K562 (cell line): ENCODE results near the gene ACHE. TPM values are rescaled to one million over a fixed set of nuclear protein-coding genes. Genes with fewer than 3 reads are reported as not detected.

ENCODE experiments used
- BRCA1 ChIP-seq, 2 experiments: fragments of 450-650 bp in 1 of 2; sonication (generic) in 1 of 2; formaldehyde crosslinking in 1 of 2; IDR thresholded peaks; 2 replicates each; pipeline versions ENCODE4 v1.5.0 to v1.6.1; 2017 to 2020; ENCODE audit warnings: mild to moderate bottlenecking in 1 of 2, missing genetic modification reagents in 1 of 2
- CBX3 ChIP-seq, 2 experiments: IDR thresholded peaks; 1 replicate in 1 of 2; 2 replicates in 1 of 2; pipeline ENCODE4 v1.6.1; 2012; ENCODE audit warnings: inconsistent platforms in 2 of 2, low read length in 2 of 2, borderline replicate concordance in 1 of 2, control low read depth in 1 of 2
- EHMT2 ChIP-seq: fragments of 450-650 bp; IDR thresholded peaks from 2 replicates; pipeline ENCODE4 v1.6.1; 2018; ENCODE audit warnings: antibody characterized with exemption
- FOSL1 ChIP-seq: fragments of 200-800 bp; sonication (Bioruptor generic); conservative IDR thresholded peaks from 2 replicates; pipeline ENCODE4 v1.6.1; 2016; ENCODE audit warnings: missing genetic modification characterization, missing compliant biosample characterization
- FOXK2 ChIP-seq, 2 experiments: fragments of 450-650 bp; IDR thresholded peaks in 1 of 2; conservative IDR thresholded peaks in 1 of 2; 2 replicates each; pipeline ENCODE4 v1.6.1; 2016; ENCODE audit warnings: low read depth in 2 of 2, mild to moderate bottlenecking in 1 of 2
- HNRNPL ChIP-seq: fragments of 200-400 bp; formaldehyde crosslinking; IDR thresholded peaks from 2 replicates; pipeline ENCODE4 v1.6.1; 2017; ENCODE audit warnings: low read depth, mild to moderate bottlenecking, low read length
- ILF3 ChIP-seq: fragments of 450-650 bp; IDR thresholded peaks from 2 replicates; pipeline ENCODE4 v1.6.1; 2018; ENCODE audit warnings: antibody characterized with exemption, mild to moderate bottlenecking, moderate library complexity, borderline replicate concordance
- MAFG ChIP-seq: fragments of 450-650 bp; conservative IDR thresholded peaks from 2 replicates; pipeline ENCODE4 v1.6.1; 2016; ENCODE audit warnings: missing genetic modification characterization, missing compliant biosample characterization
- MCM7 ChIP-seq, 2 experiments: fragments of 450-650 bp; IDR thresholded peaks; 2 replicates each; pipeline ENCODE4 v1.6.1; 2016 to 2018
- MED1 ChIP-seq: sonication (generic); formaldehyde crosslinking; IDR thresholded peaks from 2 replicates; pipeline ENCODE4 v1.8.1; 2023; ENCODE audit warnings: missing genetic modification reagents, borderline replicate concordance
- PCBP1 ChIP-seq: fragments of 200-400 bp; formaldehyde crosslinking; IDR thresholded peaks from 2 replicates; pipeline ENCODE4 v1.6.1; 2018; ENCODE audit warnings: mild to moderate bottlenecking, low read depth, low read length; ENCODE audit not compliant: poor library complexity, severe bottlenecking
- POLR3G ChIP-seq: IDR thresholded peaks from 2 replicates; pipeline ENCODE4 v1.6.1; 2011; ENCODE audit not compliant: insufficient read length, insufficient replicate concordance; ENCODE audit errors: extremely low read depth
- RHOXF2B ChIP-seq: fragments of 250-450 bp; sonication (Bioruptor Pico); conservative IDR thresholded peaks from 2 replicates; pipeline ENCODE4 v1.5.1; 2021
- SRF ChIP-seq, 2 experiments: fragments of 250-450, 450-650 bp in 1 of 2; sonication (Bioruptor Pico) in 1 of 2; sonication (generic) in 1 of 2; formaldehyde crosslinking; IDR thresholded peaks; 2 replicates each; pipeline versions ENCODE4 v1.5.0 to v1.5.1; 2020 to 2022; ENCODE audit warnings: mild to moderate bottlenecking in 1 of 2, missing genetic modification reagents in 1 of 2
- TEAD4 ChIP-seq, 2 experiments: sonication (generic) in 1 of 2; formaldehyde crosslinking in 1 of 2; IDR thresholded peaks; 2 replicates each; pipeline versions ENCODE4 v1.6.1 to v1.8.0; 2012 to 2022; ENCODE audit warnings: borderline replicate concordance in 1 of 2, inconsistent platforms in 1 of 2, low read length in 1 of 2, mild to moderate bottlenecking in 1 of 2, missing genetic modification reagents in 1 of 2
- TFAM ChIP-seq: fragments of 250-450 bp; sonication (Bioruptor Pico); conservative IDR thresholded peaks from 2 replicates; pipeline ENCODE4 v1.5.0; 2021; ENCODE audit warnings: mild to moderate bottlenecking, moderate library complexity
- ZBED1 ChIP-seq: IDR thresholded peaks from 2 replicates; pipeline ENCODE4 v1.6.1; 2014
- ZBTB8A ChIP-seq: fragments of 450-650 bp; IDR thresholded peaks from 2 replicates; pipeline ENCODE4 v1.6.1; 2018; ENCODE audit warnings: mild to moderate bottlenecking, moderate library complexity; ENCODE audit not compliant: partially characterized antibody
- ZKSCAN8 ChIP-seq: fragments of 200-800 bp; sonication (Bioruptor generic); IDR thresholded peaks from 2 replicates; pipeline ENCODE4 v1.6.1; 2016; ENCODE audit warnings: missing genetic modification characterization, missing compliant biosample characterization
- ZNF316 ChIP-seq: fragments of 450-650 bp; IDR thresholded peaks from 2 replicates; pipeline ENCODE4 v1.6.1; 2016
- polyA plus RNA-seq, 8 experiments: library from polyadenylated mRNA; depleted of rRNA in 4 of 8; stranded (reverse) in 5 of 8; unstranded in 3 of 8; fragments of >200 nt; fragmentation: Nextera tagmentation in 2 of 8; fragmentation: Illumina TruSeq in 1 of 8; extraction: Ambion mirVana in 2 of 8; extraction: Trizol in 1 of 8; gene quantifications; 2 replicates each; pipeline versions ENCODE4 v1.2.1 to v1.2.3, GENCODE V29; 2011 to 2014; ENCODE audit warnings: inconsistent platforms in 1 of 8, missing spikeins in 1 of 8
- total RNA-seq, 7 experiments: library from RNA; depleted of rRNA in 6 of 7; stranded (reverse); fragments of >200 nt in 6 of 7; fragmentation: Illumina TruSeq in 2 of 7; extraction: Trizol in 2 of 7; gene quantifications; 2 replicates each; pipeline versions ENCODE4 v1.2.1 to v1.2.3, GENCODE V29; 2011 to 2021; ENCODE audit warnings: low replicate concordance in 1 of 7
- TF ChIP-seq, protein P1 (sequence below): fragments of 250-450 bp; sonication (Bioruptor Pico); IDR thresholded peaks from 2 replicates; pipeline ENCODE4 v1.8.0; 2022; ENCODE audit warnings: inconsistent platforms
- TF ChIP-seq, protein P2 (sequence below): sonication (generic); formaldehyde crosslinking; IDR thresholded peaks from 2 replicates; pipeline ENCODE4 v1.8.0; 2023; ENCODE audit warnings: mild to moderate bottlenecking, missing genetic modification reagents
- TF ChIP-seq, protein P3 (sequence below): fragments of 250-450 bp; sonication (Bioruptor Pico); IDR thresholded peaks from 2 replicates; pipeline ENCODE4 v1.8.0; 2021; ENCODE audit warnings: mild to moderate bottlenecking, moderate library complexity

ACHE gene
- total and polyA plus RNA-seq, 9 of the 15 experiments (the other 6 are each of a cell fraction or from before 2014, with no cell fraction given) = 0.04 to 8.8 (median 1.9) TPM

DNA sequence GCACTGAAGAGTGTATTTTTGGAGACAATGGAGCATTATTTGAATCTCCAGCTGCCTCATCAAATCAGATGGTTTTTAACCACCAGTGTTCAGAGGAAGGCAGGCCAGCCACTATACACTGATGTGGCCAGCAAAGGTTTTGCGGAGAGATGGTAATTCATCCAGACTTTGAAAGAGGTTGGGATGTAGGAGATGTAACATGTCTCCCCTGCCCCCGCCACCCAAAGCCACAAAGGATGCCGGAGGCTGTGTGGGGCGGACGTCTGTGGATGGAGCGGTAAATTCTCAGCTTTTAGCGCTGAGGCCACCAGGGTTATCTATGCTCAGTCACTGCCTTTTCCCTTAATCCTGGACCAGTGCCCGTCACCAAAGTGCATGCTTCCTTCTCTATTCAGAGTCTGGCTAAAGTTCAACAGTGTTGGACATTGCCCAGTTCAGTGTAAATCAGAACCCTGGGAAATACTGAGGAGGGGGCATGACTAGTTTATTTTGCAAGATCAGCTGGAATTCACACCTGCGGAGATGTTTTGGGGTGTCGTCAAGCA is 32.2 kb downstream of the ACHE start (continued):
- TF ChIP-seq, protein P1, sequence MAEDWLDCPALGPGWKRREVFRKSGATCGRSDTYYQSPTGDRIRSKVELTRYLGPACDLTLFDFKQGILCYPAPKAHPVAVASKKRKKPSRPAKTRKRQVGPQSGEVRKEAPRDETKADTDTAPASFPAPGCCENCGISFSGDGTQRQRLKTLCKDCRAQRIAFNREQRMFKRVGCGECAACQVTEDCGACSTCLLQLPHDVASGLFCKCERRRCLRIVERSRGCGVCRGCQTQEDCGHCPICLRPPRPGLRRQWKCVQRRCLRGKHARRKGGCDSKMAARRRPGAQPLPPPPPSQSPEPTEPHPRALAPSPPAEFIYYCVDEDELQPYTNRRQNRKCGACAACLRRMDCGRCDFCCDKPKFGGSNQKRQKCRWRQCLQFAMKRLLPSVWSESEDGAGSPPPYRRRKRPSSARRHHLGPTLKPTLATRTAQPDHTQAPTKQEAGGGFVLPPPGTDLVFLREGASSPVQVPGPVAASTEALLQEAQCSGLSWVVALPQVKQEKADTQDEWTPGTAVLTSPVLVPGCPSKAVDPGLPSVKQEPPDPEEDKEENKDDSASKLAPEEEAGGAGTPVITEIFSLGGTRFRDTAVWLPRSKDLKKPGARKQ (CRISPR knock-in tag) = no peak
- TF ChIP-seq, protein P2, sequence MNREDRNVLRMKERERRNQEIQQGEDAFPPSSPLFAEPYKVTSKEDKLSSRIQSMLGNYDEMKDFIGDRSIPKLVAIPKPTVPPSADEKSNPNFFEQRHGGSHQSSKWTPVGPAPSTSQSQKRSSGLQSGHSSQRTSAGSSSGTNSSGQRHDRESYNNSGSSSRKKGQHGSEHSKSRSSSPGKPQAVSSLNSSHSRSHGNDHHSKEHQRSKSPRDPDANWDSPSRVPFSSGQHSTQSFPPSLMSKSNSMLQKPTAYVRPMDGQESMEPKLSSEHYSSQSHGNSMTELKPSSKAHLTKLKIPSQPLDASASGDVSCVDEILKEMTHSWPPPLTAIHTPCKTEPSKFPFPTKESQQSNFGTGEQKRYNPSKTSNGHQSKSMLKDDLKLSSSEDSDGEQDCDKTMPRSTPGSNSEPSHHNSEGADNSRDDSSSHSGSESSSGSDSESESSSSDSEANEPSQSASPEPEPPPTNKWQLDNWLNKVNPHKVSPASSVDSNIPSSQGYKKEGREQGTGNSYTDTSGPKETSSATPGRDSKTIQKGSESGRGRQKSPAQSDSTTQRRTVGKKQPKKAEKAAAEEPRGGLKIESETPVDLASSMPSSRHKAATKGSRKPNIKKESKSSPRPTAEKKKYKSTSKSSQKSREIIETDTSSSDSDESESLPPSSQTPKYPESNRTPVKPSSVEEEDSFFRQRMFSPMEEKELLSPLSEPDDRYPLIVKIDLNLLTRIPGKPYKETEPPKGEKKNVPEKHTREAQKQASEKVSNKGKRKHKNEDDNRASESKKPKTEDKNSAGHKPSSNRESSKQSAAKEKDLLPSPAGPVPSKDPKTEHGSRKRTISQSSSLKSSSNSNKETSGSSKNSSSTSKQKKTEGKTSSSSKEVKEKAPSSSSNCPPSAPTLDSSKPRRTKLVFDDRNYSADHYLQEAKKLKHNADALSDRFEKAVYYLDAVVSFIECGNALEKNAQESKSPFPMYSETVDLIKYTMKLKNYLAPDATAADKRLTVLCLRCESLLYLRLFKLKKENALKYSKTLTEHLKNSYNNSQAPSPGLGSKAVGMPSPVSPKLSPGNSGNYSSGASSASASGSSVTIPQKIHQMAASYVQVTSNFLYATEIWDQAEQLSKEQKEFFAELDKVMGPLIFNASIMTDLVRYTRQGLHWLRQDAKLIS (CRISPR knock-in tag) = no peak
- no peak for TF ChIP-seq SRF (CRISPR knock-in tag; IDR thresholded peaks at IDR 0.05)
- TF ChIP-seq FOSL1 (tag) = no peak
- TF ChIP-seq EHMT2 = no peak
- peak; percentile 77 for TF ChIP-seq ZNF316
- no peak for TF ChIP-seq TEAD4 (IDR thresholded peaks at IDR 0.05; ENCODE audit: low read length)
- no peak for TF ChIP-seq TEAD4 (CRISPR knock-in tag; IDR thresholded peaks at IDR 0.05; ENCODE audit: borderline replicate concordance)
- TF ChIP-seq MED1 (CRISPR knock-in tag) = no peak
- TF ChIP-seq, protein P3, sequence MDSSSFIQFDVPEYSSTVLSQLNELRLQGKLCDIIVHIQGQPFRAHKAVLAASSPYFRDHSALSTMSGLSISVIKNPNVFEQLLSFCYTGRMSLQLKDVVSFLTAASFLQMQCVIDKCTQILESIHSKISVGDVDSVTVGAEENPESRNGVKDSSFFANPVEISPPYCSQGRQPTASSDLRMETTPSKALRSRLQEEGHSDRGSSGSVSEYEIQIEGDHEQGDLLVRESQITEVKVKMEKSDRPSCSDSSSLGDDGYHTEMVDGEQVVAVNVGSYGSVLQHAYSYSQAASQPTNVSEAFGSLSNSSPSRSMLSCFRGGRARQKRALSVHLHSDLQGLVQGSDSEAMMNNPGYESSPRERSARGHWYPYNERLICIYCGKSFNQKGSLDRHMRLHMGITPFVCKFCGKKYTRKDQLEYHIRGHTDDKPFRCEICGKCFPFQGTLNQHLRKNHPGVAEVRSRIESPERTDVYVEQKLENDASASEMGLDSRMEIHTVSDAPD = no peak
- no peak for TF ChIP-seq CBX3 (IDR thresholded peaks at IDR 0.05; ENCODE audit: borderline replicate concordance in 1 of 2, low read length in 2 of 2)
- no peak for TF ChIP-seq POLR3G
- no peak for TF ChIP-seq PCBP1
- no peak for TF ChIP-seq HNRNPL
- TF ChIP-seq ILF3 = no peak
- TF ChIP-seq MCM7 (IDR thresholded peaks at IDR 0.05) = no peak
- TF ChIP-seq TFAM (CRISPR knock-in tag) = no peak
- no peak for TF ChIP-seq ZKSCAN8 (CRISPR knock-in tag)
- TF ChIP-seq ZBED1 = no peak
- TF ChIP-seq BRCA1 (IDR thresholded peaks at IDR 0.05) = no peak
- TF ChIP-seq BRCA1 (CRISPR knock-in tag; IDR thresholded peaks at IDR 0.05) = no peak
- TF ChIP-seq MAFG (tag) = peak; percentile 59
- TF ChIP-seq FOXK2 (conservative IDR thresholded peaks at IDR 0.05 in 1 of 2, IDR thresholded peaks at IDR 0.05 in 1 of 2; ENCODE audit: low read depth in 2 of 2) = no peak
- no peak for TF ChIP-seq RHOXF2B
- TF ChIP-seq ZBTB8A = no peak
